Stimulated activated CD4-positive, alpha-beta T cell treated with anti-CD3 and anti-CD28 coated beads, Interleukin-1b, Interleukin-23, amount 100 ng/mL, for 1 hour (primary cell): Measurements from ENCODE around the gene SHD.
"Not testable (repeated sequence)": the region's sequence is repeated elsewhere in the genome, so short reads cannot be mapped to it uniquely, and the experiment has no call there.

Experiments used
- DNase-seq, 2 donors: peaks; one replicate each; pipeline ENCODE4 v3.0.0-alpha.2; 2020; ENCODE audit warnings: low read depth in 2 of 2

Gene SHD, protein sequence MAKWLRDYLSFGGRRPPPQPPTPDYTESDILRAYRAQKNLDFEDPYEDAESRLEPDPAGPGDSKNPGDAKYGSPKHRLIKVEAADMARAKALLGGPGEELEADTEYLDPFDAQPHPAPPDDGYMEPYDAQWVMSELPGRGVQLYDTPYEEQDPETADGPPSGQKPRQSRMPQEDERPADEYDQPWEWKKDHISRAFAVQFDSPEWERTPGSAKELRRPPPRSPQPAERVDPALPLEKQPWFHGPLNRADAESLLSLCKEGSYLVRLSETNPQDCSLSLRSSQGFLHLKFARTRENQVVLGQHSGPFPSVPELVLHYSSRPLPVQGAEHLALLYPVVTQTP

DNA sequence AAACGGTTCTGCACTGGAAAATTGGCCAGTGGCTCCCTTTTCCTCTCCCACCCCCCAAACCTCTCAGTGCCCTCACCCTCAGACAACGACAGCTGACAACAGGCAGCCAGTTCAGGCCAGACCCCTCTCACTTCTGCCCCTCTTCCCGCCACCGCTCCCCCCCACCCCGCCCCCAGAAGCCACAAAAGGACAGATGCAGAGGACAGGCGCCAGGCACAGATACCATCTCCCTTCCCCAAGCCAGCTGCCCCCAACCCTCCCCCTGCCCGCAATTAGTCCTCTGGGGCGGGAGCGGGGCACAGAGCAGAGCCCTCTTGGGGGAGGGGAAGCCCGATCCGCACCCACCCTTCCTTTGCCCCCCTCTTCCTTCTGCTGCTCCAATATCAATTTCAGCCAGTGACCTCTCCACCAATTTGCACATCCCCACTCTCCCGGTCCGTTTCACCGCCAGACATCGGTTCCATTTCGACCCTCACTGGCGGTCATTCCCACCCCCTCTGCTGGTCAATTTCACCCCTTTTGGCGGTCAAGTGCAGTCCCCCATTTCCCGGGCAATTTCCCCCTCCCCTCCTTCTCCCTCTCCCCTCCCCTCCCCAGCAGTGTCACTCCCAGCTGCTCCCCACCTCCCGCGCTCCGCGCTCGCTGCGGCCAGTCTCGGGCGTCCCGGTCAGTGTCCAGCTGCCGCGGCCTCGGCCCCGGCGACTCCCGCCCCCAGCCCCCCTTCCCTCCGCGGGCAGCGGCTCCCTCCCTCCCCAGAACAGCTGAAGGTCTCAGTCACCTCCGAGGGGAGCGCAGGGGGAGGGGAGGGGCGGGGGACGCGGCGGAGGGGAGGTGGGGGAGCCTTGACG, at the start of gene SHD:
Gene SHD (plus strand): TSS at position 848 of the 848 bp plus-strand sequence. CDS start 798 bp downstream, outside the sequence.
- DNase-seq: no peak

GRCh38 chr19:4230237-4230636, 48.8 kb upstream of the SHD start:
- not testable (repeated sequence) for DNase-seq

- DNase-seq: not testable (repeated sequence)
Measured at GRCh38 chr19:4231521-4231920, 47.5 kb upstream of the SHD start.

DNA sequence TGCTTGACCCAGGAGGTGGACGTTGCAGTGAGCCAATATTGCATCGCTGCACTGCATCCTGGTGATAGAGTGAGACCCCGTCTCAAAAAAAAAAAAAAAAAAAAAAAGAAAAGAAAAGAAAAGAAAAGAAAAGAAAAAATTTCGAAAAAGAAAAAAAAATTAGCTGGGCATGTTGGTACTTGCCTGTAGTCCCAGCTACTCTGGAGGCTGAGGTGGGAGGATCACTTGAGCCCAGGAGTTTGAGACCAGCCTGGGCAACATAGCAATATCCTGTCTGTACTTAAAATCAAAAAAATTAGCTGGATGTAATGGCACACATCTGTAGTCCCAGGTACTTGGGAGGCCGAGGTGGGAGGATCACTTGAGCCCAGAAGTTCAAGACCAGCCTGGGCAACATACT, 46.9 kb upstream of the SHD start:
- not testable (repeated sequence) for DNase-seq

- DNase-seq: no peak
Measured at GRCh38 chr19:4232614-4233281, 46.3 kb upstream of the SHD start.

DNA sequence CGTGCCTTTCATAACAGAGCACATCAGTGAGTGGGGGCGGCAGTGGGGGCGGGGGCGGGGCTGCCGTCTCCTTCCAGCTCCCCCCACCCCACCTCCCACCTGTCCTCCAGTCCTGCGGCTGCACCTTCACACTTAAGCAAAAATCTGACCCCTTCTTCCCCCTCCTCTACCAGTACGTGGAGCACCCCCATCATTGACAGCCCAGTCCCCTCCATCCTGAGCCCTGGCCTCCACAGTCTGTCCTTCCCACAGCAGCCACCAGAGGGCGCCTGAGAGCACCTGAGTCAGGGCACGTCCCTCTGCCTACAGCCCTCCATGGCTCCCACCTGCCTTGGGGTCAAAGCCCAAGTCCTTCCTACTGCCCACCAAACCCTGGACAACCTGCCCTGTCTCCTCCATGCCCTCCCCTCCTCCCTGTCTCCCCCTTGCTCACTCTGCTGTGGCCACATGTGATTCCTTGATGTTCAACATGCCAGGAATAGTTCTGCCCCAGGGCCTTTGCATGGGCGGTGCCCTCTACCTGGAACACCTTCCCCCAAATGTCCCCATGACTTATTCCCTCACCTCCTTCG, 45.7 kb upstream of the SHD start:
- peak; percentile 25 to 59 for DNase-seq

- DNase-seq: no peak
Measured at GRCh38 chr19:4234142-4234861, 44.8 kb upstream of the SHD start.

- no peak for DNase-seq
Measured at GRCh38 chr19:4234862-4235201, 44.2 kb upstream of the SHD start.

GRCh38 chr19:4237510-4237909, 41.6 kb upstream of the SHD start:
- DNase-seq: not testable (repeated sequence)

DNA sequence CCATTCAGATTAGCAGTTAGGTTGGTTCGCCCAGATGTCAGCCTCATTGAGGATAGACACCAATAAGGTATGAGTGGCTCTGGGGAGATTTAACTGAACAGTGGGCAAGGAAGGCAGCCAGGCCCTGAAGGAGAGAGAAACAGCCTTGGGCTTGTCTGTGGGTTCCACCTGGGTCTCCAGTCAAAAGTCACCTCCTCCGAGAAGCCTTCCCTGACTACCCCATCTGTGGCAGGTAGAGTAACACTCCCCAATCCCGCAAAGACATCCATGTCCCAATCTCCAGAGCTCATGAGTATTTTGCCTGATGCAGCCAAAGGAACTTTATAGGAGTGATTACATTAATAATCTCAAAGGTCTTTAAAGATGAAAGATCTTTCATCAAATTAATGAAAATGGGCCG, 40.2 kb upstream of the SHD start:
- DNase-seq: no peak

- no peak for DNase-seq
Measured at GRCh38 chr19:4241824-4242430, 37.1 kb upstream of the SHD start.

DNA sequence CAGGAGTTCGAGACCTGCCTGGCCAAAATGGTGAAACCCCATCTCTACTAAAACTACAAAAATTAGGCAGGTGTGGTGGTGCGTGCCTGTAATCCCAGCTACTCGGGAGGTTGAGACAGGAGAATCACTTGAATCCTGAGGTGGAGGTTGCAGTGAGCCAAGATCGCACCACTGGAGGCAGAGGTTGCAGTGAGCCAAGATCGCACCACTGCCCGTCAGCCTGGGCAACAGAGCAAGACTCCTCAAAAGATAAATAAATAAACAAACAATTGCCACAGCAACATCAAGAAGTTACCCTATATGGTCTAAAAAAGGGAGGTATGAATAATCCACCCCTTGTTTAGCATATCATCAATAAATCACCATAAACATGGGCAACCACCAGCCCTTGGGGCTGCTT, 33.1 kb upstream of the SHD start:
- not testable (repeated sequence) for DNase-seq

DNA sequence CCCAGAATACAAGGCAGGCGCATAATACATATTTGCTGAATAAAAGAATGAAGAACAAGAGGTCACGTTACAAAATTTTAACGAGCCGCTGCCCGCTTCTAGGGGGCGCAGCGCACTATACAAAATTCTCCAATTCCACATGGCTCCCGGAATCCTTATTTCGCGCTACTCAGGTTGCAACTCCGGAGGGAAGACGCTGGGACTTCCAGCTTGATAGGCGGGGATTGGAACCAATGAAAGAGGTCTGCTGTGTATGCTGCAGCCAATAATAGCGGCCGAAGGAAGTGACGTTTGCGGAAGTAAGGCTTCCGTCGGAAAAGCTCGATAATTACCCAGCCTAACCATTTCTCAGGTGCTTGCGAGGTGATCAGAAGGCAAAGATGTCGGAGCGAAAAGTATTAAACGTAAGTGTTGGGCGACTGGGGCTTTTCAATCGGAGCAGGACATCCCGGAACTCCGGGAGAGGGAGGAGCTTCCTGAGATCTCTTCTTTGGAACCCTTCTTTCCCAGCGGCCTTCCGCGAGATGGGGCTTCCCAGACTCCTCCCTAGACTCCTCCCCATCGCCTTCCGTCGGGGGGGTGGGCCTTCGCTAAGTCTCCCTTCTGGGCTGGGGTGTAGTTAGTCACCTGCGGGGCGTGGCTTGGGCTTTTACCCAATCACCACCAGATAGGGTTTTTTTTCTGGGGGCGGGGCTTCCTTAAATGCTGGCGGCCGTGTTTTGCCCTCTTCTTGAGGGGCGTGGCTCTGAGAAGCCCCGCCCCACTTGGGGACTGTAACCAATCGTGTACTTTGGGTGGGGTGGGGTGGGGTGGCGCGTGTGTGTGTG, 32.1 kb upstream of the SHD start, which contains the start of gene YJU2:
Gene YJU2 (plus strand): TSS at position 314 of the 827 bp plus-strand sequence. CDS start 67 bp downstream, at position 381.
- peak; percentile 98 to 99 for DNase-seq

DNA sequence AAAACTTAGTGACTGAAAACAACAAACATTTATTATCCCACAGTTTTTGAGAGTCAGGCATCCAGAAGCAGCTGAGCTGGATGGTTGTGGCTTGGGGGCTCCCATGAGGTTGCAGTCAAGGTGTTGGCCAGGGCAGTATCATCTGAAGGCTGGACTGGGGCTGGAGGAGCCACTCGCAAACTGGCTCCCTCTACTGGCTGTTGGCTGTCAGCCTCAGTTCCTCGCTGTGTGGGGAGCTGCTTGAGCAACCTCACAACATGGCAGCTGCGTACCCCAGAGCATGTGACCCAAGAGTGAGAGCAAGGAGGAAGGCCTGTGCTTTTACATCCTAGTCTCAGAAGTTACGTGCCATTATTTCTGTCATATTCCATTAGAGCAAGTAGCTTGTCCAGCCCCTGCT, 22.5 kb upstream of the SHD start:
- DNase-seq: no peak

DNA sequence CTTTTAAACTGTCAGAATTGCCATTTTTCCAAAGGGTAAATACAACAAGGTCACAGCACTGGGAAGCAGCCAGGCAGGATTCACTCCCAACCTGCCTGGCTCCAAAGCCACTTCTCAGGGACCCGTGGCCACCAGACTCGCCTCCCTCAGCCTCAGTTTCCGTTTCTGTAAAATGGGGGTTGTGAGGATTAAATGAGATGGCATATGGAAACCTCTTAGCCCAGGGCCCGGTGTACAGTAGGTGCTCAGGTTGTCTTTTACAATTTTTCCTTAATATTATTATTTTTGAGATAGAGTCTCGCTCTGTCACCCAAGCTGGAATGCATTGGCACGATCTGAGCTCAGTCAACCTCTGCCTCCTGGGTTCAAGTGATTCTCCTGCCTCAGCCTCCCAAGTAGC, 22.0 kb upstream of the SHD start:
- no peak for DNase-seq

- DNase-seq: no peak
Measured at GRCh38 chr19:4258181-4258580, 20.9 kb upstream of the SHD start.

- no peak for DNase-seq
Measured at GRCh38 chr19:4260613-4261191, 18.4 kb upstream of the SHD start.

DNA sequence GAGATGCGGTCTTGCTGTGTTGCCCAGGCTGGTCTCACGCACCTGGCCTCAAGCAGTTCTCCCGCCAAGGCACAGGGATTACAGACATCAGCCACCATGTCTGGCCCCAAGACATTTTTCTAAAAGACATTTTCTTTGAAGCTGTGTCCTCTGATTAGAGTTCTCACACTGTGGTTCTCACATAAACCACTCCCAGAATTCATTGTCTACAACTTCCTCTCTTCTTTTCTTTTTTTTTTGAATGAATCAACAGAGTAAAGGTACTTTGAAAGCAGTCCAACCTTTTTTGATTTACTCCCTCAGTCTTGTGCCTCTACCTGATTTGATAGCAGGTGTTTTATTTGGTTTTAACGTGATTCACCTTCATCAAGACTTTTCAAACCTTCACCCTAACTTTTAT, 14.3 kb upstream of the SHD start:
- DNase-seq: no peak

DNA sequence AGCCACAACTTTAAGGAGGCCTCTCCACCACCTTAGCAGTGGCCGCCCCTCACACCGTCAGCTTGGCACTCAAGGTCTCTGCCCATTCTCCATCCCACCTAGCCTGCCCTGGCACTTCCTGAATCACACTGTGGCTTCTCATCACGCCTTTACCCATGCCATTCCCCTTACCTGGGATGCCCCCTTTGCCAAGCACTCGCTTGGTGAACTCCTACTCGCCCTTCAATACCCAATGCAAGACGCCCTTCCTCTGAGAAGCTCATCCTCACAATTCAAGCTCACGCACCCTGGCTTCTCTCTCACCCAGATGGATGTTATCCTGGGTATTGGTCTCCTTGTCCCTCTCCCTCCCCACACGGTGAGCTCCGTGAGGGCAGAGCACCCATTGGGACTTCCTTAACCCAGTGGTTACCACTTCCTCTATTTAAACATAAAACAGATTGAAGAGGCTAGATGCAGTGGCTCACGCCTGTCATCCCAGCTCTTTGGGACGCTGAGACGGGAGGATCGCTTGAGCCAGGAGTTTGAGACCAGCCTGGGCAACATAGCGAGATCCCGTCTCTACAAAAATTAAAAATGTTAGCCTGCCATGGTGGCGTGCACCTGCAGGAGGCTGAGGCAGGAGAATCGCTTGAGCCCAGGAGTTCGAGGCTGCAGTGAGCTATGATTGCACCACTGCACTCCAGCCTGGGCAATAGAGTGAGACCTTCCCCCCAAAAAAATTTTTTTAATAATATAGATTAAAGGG, 12.6 kb upstream of the SHD start:
- no peak for DNase-seq
